GM18867 (cell line): ENCODE measurements around the gene ARL3.
"Not testable (repeated sequence)": the region's sequence is repeated elsewhere in the genome, so short reads cannot be mapped to it uniquely, and the experiment has no call there.

Source experiments
- ATAC-seq: cut with Tn5 transposase; IDR thresholded peaks from one replicate; pipeline ENCODE4 v1.9.1; 2021; ENCODE audit warnings: mild to moderate bottlenecking, moderate library complexity; ENCODE audit not compliant: unreplicated experiment

Gene ARL3

DNA sequence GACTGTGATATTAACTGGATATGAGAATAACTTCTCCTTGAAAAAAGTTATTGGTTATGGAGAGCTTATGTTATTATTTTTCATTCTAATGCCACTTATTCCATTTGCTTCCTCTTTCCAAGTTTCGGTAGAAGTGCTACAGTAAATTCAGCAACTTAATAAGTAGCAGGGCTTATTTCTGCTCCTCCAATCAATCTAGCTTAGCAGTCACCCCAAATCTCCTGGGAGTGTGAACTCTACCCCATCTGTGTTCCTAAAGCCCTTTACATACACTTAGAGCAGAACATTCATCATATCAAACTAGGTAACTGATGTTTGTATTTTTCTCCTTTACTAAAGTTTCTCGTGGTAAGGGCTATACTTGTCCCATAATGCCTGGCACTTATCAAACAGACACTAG lies 8.7 kb downstream of the ARL3 start:
- no peak for ATAC-seq

DNA sequence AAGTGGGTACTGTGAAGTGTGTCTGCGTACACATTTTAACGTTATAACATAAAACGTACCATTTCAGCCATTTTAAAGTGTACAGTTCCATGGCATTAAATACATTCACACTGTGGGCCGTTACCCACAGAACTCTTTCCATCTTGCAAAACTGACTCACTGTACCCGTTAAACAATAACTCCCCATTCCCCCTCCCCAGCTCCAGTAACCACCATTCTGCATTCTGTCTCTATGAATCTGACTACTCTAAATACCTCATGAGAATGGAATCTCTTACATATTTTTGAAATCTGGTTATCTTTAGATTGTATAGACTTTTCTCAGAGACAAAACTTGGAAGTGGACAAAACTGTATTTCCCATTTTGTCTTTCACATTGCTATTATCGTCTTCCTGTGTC lies 9.3 kb downstream of the ARL3 start:
- no peak for ATAC-seq

DNA sequence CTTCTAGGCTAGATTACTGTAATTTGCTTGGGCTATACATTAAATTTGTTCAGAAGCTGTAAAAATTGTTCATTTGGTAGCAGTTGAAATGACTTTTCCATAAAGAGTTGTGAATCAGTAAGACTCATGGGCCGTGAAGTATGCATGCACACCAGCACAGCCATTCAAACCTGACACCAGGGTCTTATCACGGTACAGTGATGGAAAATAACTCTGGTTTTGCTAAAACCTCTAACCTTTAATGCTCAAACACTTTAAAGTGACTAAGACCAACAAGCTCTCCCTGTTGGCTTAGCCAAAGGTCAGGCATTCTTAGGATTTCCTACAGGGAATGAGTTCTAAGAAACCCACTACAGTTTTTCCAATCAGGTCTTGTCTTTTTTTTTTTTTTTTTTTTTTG lies 11.5 kb downstream of the ARL3 start:
- no peak for ATAC-seq

DNA sequence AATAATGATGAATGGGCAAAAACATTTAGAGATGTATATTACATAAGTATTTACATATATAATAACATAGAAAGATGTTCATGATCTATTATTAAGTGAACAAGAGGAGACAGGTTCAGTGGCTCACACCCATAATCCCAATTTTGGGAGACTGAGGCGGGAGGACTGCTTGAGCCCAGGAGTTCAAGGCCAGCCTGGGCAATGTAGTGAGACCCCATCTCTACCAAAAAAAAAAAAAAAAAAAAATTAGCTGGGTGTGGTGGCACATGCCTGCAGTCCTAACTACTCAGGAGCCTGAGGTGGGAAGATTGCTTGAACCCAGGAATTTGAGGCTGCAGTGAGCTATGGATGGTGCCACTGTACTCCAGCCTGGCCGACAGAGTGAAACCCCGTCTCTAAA lies 12.4 kb downstream of the ARL3 start:
- no peak for ATAC-seq

DNA sequence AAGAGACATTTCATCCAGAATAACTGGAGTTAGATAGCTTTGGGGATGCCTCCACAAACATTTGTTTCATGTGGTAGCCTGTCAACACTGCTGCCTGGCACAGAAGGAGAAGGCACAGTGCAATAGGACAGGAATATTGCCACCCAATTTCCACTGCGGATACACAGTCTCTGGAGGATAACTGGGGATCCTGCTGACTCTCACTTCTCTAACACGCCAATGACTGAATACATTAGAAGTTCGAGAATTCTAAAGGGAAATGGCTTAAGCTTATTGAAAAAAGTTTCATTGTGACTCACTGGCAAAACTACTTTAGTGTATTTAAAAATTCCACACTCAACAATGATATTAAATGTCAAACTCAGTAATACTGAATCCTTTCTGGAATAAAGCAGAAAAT lies 12.9 kb downstream of the ARL3 start:
- ATAC-seq, result no peak

DNA sequence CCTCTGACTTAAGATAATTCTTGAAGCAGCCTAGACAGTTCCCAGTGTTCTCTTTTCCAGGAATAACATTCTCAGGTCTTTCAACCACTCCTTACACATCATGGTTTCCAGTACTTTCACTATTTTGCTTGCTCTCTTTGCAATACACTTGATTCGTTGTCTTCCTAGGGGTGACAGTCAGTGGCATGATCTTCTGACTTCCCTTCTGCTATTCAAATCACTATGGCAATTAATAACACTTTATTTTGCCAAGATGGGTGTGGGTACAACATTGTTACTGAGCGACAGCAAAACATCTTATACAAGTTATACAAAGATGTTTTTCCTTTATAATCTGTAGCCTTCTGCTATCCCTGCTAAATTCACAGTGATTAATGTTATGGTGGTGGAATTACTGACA lies 15.3 kb downstream of the ARL3 start:
- ATAC-seq, result no peak

DNA sequence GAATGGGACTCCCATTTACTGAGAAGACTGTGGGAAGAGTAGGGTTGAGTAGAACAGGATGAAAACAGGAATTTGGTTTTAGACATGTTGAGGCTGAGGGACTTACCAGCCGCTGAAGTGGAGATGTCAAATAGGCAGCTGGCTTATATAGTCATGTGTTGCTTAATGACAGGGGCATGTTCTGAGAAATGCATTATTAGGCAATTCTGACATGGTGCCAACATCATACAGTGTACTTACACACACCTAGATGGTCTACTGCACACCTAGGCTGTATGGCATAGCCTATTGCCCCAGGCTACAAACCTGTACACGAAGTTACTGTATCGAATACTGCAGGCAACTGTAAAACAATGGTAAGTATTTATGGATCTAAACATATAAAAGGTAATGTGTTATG lies 17.5 kb downstream of the ARL3 start:
- no peak for ATAC-seq

DNA sequence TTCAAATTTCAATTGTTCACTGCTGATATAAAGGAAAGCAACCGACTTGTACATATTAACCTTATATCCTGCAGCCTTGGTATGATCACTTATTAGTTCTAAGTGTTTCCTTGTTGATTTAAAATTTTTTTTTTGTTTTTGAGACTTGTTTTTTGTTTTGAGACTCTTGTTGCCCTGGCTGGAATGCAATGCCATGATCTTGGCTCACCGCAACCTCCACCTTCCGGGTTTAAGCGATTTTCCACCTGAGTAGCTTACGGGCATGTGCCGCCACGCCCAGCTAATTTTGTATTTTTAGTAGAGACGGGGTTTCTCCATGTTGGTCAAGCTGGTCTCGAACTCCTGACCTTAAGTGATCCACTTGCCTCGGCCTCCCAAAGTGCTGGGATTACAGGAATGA lies 18.8 kb downstream of the ARL3 start:
- ATAC-seq, result not testable (repeated sequence)

DNA sequence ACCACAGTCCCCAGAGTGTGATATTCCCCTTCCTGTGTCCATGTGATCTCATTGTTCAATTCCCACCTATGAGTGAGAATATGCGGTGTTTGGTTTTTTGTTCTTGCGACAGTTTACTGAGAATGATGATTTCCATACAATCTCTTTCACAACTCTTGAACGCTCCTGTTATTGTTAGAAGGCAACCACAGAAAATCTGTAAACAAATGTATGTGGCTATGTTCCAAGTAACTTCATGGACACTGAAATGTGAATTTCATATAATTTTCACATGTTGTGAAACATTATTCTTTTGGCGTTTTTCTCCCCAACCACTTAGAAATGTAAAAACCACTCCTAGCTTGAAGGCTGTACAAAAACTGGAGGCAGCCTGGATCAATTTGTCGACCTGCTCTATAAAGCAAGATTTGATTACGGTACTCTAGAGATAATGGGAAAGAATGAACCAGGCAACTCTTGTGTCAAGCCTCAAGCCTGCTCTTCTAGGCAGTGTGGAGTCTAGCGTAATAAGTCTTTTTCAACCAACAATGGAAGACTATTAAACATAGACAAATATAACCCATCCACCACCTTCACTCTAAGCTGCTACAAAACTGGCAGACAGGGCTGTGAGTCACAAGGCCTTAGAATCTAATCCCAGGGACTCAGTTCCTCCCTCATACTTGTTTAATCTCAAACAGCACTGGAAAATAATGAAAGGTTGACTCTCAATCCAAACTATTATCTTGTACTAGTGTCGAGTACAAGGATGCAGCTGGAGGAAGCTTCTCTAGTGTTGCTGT lies 22.7 kb downstream of the ARL3 start:
- no peak for ATAC-seq

DNA sequence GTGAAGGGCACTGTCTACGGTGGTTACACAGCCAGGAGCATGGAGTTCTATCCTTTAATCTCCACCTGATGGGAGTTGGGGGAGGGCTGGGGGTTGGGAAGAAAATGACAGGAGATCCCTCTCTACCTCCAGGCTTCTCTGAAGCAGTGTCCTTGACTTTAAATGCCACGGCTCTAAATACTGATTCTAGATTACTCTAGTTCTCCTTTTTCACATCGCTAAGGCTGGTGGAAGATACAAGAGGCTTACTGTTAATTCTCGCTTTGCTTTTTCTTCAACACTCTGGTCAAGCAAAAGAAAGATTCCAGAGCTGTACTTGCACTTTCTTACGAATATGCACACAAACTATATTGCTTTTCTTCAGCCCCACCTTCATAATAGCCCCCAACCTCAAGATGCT lies 30.5 kb downstream of the ARL3 start:
- ATAC-seq, result no peak

DNA sequence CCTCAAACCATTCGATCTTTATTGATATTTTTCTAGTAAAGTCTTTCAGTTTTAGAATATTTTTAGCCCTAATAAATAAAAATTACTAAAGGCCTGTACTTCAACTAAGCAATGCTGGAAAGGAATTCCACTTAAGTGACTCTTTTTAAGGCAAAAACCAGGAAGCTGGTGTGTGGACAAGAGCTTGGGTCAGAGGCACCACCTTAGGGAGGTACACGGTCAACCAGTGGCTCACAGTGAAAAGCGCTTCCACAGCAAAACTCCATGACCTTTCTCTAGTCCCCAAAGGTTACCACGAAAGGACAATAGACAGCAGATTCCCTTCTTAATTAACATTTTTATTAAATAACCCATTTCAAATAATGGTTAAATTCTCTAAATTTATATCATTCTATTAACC lies 31.2 kb downstream of the ARL3 start:
- ATAC-seq, result no peak

DNA sequence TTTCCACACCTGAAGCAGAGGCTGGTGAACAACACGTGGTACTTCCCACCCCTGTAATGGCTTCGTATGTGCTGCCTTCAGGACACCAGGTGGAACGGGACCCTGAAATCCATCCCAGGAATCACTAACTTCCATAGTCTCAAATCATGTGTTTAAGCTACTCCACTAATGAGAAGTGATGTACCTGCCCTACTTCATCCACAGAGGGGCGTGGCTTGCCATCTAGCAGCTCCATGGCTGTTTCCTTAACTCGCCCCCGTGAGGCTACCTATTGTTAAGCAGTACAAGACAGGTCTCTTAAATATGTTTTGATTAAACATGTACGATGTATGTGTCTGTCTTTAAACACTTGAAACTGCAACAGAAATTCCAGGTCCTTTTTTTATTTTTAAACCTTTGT lies 31.8 kb downstream of the ARL3 start:
- no peak for ATAC-seq

DNA sequence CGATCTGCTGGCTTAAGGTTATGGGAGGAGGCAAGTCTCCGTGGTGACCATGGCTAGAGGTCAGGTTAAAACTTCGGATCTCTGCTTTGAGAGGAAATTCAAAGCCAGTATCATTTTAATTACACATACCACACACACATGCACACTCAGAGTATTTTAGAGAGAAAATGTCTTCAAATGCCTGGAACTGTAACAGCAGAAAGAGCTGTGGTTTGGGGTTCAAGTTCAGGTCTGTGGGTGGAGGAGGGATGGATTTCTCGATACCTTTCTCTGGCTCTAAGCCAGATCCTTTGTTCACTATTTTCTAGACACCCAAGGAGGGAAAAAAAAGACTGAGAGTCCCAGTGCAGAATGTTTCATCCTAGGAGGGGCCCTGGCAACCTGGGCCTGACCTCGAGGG lies 32.5 kb downstream of the ARL3 start:
- ATAC-seq, result no peak

DNA sequence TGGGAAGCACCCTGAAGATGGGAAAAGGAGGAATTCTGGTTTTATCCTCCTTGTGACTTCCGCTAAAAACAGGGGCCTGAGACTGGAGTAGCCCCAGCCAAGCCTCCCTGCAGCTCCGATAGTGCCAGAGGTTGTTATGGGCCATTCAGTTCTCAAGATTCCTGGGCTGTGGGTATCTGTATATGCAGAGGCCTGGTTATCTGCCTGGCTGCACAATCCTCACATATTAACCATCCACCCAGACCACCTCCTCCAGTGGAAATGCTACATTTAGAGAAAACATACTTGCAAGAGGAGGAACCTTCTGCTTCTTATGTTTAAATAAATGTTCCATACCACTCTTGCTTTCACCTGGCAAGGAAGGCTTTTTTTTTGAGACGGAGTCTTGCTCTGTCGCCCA lies 34.6 kb downstream of the ARL3 start:
- ATAC-seq, result no peak

DNA sequence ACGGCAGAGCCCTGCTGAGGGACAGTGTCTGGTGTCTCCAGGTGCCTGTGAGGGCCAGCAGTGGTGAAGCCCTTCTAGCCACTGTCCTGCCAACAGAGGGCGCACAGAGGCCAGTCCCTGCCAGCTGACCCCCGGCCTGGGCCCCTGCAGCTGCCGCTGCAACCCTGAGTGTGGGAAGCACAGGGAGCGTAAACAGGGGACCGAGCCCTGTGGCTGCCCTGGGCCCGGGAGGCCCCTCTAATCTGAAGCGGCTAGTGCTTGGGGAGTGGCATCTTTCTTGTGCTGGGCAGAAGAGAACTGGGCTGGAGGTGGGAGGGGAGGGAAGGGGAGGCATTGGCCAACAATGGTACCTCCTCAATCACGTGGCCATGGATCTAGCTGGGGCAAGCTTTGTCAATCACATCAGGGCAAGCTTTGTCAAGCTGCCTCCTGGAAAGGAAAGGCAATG lies 35.3 kb downstream of the ARL3 start:
- ATAC-seq, result no peak

DNA sequence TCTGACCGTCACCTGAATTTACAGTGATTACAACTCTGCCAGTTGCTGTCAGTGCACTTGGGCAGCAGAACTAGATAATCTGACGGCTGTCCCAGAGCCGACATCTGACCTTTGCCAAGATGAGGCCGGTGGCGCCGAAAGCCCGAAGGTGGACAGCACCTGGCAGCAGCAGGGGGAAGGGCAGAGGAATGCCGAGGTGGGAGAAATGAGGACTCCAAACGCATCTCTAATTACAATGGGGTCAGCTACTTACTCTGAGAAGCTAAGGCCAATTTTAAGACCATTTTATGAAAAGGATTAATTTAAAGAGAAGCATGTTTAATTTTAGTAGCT lies 36.2 kb downstream of the ARL3 start:
- no peak for ATAC-seq

DNA sequence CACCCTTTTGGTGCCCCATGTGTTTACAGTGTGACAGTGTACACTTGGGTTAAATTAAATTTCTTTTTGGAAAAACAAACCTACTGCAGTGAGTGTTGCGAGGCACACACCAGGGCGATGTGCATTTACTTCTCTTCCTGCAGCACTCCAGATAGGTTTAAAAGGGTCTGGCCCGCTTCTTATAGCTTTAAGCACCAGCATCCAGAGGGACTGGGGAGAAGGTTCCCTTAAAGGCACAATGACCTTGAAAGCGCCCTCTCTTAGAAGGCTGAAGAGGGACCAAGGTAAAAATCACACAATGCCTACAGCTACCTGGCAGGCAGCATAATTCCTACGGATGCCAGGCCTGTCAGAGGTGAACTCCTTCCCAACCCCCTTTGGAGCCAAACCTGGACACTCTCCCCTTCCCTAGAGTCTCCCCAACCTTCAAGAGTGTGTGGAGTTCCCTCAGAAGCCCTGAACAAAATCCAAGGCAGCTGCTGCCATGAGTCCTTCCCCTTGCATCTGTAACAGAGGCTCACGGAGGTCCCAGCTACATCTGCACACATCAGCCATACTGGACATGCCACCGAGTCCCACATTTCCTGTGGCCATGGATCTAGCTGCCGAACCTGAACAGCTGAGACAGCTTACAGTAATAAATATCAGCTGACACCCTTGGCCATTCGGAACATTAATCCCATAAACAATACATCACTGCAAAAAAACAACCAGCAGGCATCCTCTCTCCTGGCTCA lies 36.7 kb downstream of the ARL3 start:
- no peak for ATAC-seq

DNA sequence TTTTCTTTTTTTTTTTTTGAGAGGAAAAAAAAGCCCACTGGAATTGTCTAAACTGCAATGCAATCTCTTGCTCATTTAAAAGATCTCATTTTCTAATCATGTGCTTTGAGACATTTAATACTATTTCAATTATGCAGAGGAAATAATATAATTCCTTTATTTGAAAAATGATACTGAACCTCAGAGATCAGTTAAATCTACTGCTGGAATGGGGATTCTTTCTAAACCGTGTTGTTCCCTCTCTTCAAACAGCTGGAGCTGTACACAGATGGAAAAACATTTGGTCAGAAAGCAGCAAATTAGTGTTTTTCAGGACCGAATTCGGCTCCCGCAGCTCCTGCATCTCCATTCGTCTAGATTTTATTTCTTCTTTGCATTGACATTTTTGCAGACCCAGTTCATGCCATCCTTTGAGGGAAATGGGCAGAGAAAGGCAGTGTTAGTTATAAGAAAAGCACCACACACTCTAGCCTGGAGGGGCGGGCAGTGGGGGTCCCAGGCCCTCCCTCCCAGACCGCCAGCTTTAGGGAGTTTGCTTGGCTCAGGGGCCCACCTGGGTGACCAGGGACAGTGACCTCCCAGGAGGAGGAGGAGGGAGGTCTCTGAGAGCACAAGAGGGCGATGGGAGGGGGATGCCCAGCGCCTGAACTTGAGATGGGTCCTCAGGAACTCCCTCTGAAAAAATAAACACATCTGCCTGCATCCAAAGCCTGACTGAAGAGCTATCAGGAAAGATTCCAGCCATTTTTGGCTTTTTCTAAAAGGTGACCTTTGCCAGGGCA lies 37.5 kb downstream of the ARL3 start:
- ATAC-seq, result no peak

DNA sequence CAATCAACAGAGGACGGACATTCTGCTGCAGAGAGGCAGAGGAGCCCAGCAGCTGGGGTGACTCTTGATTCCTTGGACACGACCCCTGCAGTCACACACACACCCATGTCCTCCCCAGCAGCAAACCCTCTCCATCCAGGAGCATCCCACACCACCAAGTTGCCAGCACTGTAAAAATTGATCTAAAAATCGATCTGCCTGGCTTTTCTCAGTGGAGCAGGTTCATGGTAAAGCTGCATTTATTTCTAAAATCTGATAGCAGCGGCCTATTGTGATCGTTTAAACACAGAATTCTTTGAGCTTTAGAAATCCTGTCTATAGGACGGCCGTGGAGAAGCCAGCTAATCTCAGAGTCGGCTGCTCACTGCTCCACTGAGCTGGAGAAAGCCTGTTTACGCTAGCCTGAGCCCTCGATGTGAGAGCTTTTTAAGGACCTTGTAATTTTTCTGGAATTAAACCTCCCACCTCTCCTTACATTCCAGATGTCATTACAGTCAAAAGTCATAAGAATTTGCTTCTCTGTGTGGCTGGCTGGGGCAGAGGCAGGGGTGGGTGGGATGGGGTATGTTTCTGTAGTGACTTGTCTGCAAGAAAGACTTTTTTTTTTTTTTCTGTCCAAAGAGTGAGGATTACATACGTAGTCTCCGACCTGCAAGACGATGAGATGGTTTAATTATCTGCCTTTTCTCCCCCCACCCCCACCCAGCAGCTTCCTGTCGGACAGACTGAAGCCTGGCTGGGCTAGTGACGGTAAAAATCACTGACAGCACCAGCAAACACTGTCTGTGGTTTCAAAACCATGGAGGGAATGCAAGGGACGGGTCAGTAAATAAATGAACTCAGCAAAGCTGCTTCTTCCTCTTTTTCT lies 38.3 kb downstream of the ARL3 start:
- no peak for ATAC-seq

DNA sequence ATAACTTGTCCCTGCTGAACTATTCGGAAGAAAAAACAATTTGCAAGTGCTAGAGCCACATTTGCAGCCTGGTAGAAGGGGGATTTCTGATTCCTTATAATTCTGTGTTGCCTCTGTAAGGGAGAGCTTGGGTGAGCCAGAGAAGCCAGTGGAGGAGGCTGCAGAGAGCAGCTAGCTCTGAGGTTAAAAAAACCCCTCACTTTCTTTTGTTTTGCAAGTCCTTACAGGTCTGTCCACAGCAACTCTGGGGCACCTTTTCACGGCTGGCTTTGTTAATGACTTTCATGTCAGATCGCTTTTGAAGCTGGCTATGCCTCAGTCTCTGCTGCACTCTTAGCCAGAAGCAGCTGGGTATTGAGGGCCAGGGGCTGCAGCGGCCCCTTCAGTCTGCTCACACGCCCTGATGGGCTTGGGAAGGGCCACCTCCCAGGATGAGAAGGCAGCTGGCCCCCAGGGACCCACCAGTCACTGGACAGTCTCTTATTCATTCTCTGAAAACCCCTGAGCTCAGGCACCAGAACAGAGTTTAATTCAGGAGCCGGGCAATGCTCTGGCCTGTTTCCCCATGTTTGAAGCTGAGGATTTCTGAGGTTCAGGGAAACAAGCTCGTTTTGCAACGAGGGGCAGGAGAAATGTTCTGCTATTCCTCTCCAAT lies 39.1 kb downstream of the ARL3 start:
- ATAC-seq, result no peak
